GM23248 (cell line): ENCODE data around the gene SCGN. TPM values are rescaled to one million over a fixed set of nuclear protein-coding genes. Genes with fewer than 3 reads are reported as not detected.

Experiments used
- DNase-seq: peaks from one replicate; pipeline ENCODE4 v3.0.0-alpha.2; 2015
- H2AFZ ChIP-seq: fragments of 200-600 bp; sonication (generic); 2 replicates; pipeline ENCODE4 v1.6.1; 2016; ENCODE audit warnings: antibody characterized with exemption
- H3F3A ChIP-seq: fragments of 200-600 bp; sonication (generic); 2 replicates; pipeline ENCODE4 v1.6.1; 2016; ENCODE audit warnings: mild to moderate bottlenecking, antibody characterized with exemption, mixed run types; ENCODE audit not compliant: insufficient read depth
- H3K27ac ChIP-seq: fragments of 200-600 bp; sonication (generic); 2 replicates; pipeline ENCODE4 v1.5.1; 2016; ENCODE audit warnings: mild to moderate bottlenecking
- H3K27me3 ChIP-seq: fragments of 200-600 bp; sonication (generic); replicated peaks from 2 replicates; pipeline ENCODE4 v1.6.1; 2016; ENCODE audit warnings: mild to moderate bottlenecking; ENCODE audit not compliant: insufficient read depth
- H3K36me3 ChIP-seq: fragments of 200-600 bp; sonication (generic); 2 replicates; pipeline ENCODE4 v1.6.1; 2016; ENCODE audit warnings: low read depth, mild to moderate bottlenecking
- H3K4me1 ChIP-seq: fragments of 200-600 bp; sonication (generic); 2 replicates; pipeline ENCODE4 v1.6.1; 2016; ENCODE audit warnings: mild to moderate bottlenecking; ENCODE audit not compliant: insufficient read depth
- H3K4me2 ChIP-seq: fragments of 200-600 bp; sonication (generic); one replicate; pipeline ENCODE4 v1.6.1; 2016; ENCODE audit warnings: mild to moderate bottlenecking; ENCODE audit not compliant: unreplicated experiment
- H3K4me3 ChIP-seq: fragments of 200-600 bp; sonication (generic); 2 replicates; pipeline ENCODE4 v1.5.1; 2016; ENCODE audit warnings: mild to moderate bottlenecking
- H3K79me2 ChIP-seq: fragments of 200-600 bp; sonication (generic); 2 replicates; pipeline ENCODE4 v1.6.1; 2016; ENCODE audit warnings: mild to moderate bottlenecking; ENCODE audit not compliant: insufficient read depth
- H3K9ac ChIP-seq: fragments of 200-600 bp; sonication (generic); 2 replicates; pipeline ENCODE4 v1.6.1; 2016; ENCODE audit warnings: mild to moderate bottlenecking
- H3K9me2 ChIP-seq: fragments of 200-600 bp; sonication (generic); 2 replicates; pipeline ENCODE4 v1.6.1; 2016; ENCODE audit warnings: mixed run types, mild to moderate bottlenecking, moderate library complexity; ENCODE audit not compliant: insufficient read depth
- H3K9me3 ChIP-seq: fragments of 200-600 bp; sonication (generic); one replicate; pipeline ENCODE4 v1.6.1; 2017; ENCODE audit warnings: low read depth
- H4K20me1 ChIP-seq: fragments of 200-600 bp; sonication (generic); 2 replicates; pipeline ENCODE4 v1.6.0; 2016; ENCODE audit not compliant: insufficient read depth
- EZH2 ChIP-seq: fragments of 200-600 bp; sonication (generic); IDR thresholded peaks from 2 replicates; pipeline ENCODE4 v1.6.1; 2018; ENCODE audit warnings: antibody characterized with exemption, mild to moderate bottlenecking; ENCODE audit not compliant: insufficient read depth, poor library complexity, severe bottlenecking
- EZH2phosphoT487 ChIP-seq: fragments of 200-600 bp; sonication (generic); IDR thresholded peaks from 2 replicates; pipeline ENCODE4 v1.6.1; 2018; ENCODE audit warnings: antibody characterized with exemption, moderate library complexity, mild to moderate bottlenecking, low read depth; ENCODE audit not compliant: insufficient read depth
- WGBS, 2 experiments: methylation state at CpG; one replicate each; pipeline ENCODE4 v1.1.6; 2015 to 2017; ENCODE audit warnings: low lambda C conversion rate in 2 of 2, low coverage in 1 of 2; ENCODE audit errors: missing lambda C conversion rate in 2 of 2; 5-methylcytosine and 5-hydroxymethylcytosine counted together
- in situ Hi-C: fragments of 300-500 bp; cut with MboI; formaldehyde crosslinking; loops from 2 replicates; pipeline ENCODE4 v1.15.0; 2020
- polyA plus RNA-seq: library from polyadenylated mRNA; unstranded; fragments of >200 nt; fragmentation: Nextera tagmentation; extraction: Ambion mirVana; gene quantifications from 2 replicates; pipeline ENCODE4 v1.2.1, GENCODE V29; 2016
- total RNA-seq: library from RNA; depleted of rRNA; stranded (reverse); fragments of >200 nt; shearing (Covaris generic); gene quantifications from 2 replicates; pipeline ENCODE4 v1.2.3, GENCODE V29; 2014

SCGN gene
- total and polyA plus RNA-seq, 2 experiments from 2014 or later: not detected

DNA sequence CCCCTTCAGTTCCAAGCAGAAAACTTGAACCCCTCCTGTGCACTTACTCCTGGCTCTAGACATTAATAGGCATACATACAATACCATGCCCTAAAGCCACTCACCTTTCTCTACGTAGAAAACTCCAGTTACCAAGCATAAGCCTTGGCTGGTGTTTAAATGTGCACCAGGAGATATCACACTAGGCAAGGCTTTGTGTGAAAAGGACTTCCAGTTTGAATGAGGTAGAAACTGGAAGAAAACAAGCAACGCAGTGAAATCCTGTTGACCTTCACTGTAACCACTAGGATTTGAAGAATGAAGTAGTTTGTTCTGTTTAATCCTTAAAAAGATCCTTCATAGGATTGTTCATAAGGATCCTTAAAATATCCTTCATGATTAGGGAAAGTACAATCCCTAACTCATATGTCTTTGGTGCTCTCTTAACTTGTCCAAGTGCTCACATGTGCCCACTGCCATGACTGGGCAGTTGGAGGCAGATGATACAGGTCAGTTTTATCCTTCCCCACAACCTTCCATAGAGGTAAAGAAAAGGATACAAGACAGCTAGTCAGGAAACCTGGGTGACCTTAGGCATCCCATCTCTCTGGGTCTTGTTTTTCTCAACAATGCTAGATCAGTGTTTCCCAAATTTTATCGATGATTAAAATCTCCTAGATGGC lies 9.2 kb upstream of the SCGN start:
- H3K79me2 ChIP-seq: no peaks in the 10 kb centered on the region
- H3K9ac ChIP-seq: no peak overlapping the region
- no peaks in the 10 kb centered on the region for H3K9me3 ChIP-seq
- no peaks in the 10 kb centered on the region for H3K36me3 ChIP-seq
- H2AFZ ChIP-seq: no peak overlapping the region
- H3K9me2 ChIP-seq: no peaks in the 10 kb centered on the region
- in situ Hi-C loops: no loop called here
- no peak overlapping the region for H3K4me3 ChIP-seq
- no peaks in the 10 kb centered on the region for H3K4me1 ChIP-seq
- no peaks in the 10 kb centered on the region for H4K20me1 ChIP-seq
- peaks cover 9% of the 10 kb centered on the region for H3K27me3 ChIP-seq
- H3K27ac ChIP-seq: no peak overlapping the region
- no peak for DNase-seq
- 26 to 34% methylated on average over 3 of the region's 3 CpGs for whole genome bisulfite sequencing, 2 experiments
- no peak overlapping the region for H3K4me2 ChIP-seq
- H3F3A ChIP-seq: no peaks in the 10 kb centered on the region
- TF ChIP-seq EZH2phosphoT487 (no peak), EZH2 (no peak)

DNA sequence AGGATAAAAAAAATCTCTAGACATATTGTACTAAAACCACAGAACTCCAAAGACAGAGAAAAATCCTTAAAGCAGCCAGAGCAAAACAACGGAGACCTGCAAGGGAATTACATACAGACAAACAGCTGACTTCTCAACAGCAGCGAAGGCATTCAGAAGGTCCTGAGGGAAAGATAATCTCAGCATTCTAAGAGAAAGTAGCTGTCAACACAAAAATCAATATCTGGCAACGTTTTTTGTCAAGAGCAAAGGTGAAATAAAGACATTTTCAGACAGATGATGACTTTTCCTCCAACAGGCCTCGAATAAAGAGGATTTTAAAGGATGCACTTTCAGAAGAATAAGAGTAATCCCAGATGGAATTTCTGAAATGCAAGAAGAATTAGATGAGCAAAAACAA lies 6.1 kb upstream of the SCGN start:
- no peak overlapping the region for H3K4me3 ChIP-seq
- H3F3A ChIP-seq: no peaks in the 10 kb centered on the region
- no peaks in the 10 kb centered on the region for H4K20me1 ChIP-seq
- H2AFZ ChIP-seq: no peak overlapping the region
- H3K27me3 ChIP-seq: peaks cover 9% of the 10 kb centered on the region
- no peaks in the 10 kb centered on the region for H3K4me1 ChIP-seq
- no peaks in the 10 kb centered on the region for H3K79me2 ChIP-seq
- in situ Hi-C loops: no loop called here
- TF ChIP-seq EZH2 (no peak), EZH2phosphoT487 (no peak)
- H3K9me3 ChIP-seq: no peaks in the 10 kb centered on the region
- H3K9me2 ChIP-seq: no peaks in the 10 kb centered on the region
- no peaks in the 10 kb centered on the region for H3K36me3 ChIP-seq
- no peak overlapping the region for H3K9ac ChIP-seq
- no peak overlapping the region for H3K4me2 ChIP-seq
- no peak for DNase-seq
- WGBS, 2 experiments: 19 to 25% methylated on average over 4 of the region's 4 CpGs
- H3K27ac ChIP-seq: no peak overlapping the region

DNA sequence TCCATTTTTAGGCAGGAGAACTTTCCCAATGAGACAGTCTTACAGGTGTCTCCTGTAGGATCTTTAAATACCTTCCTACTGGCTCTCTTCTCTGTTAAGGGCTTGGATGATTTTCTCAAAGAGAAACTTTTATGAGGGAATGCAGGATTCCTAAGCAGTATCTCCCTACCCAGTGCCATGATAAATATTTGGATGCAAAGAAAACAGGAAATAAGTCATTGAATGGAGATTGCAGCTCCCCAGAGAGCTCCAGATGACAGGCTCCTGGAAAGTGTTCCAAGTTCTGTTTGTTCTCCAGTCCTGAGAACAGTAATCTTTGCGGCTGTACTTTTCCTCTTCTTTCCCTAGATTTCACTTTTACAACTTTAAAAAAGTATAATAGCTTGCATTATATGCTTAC lies 2.4 kb upstream of the SCGN start:
- no peak for DNase-seq
- H3F3A ChIP-seq: no peaks in the 10 kb centered on the region
- H3K79me2 ChIP-seq: no peaks in the 10 kb centered on the region
- peaks cover 16% of the 10 kb centered on the region for H3K27me3 ChIP-seq
- no peaks in the 10 kb centered on the region for H3K4me1 ChIP-seq
- H3K9me2 ChIP-seq: no peaks in the 10 kb centered on the region
- no peaks in the 10 kb centered on the region for H3K9me3 ChIP-seq
- no peak for TF ChIP-seq EZH2
- TF ChIP-seq EZH2phosphoT487: no peak
- H3K9ac ChIP-seq: no peak overlapping the region
- H3K27ac ChIP-seq: no peak overlapping the region
- no peak overlapping the region for H2AFZ ChIP-seq
- H4K20me1 ChIP-seq: no peaks in the 10 kb centered on the region
- H3K4me2 ChIP-seq: no peak overlapping the region
- H3K36me3 ChIP-seq: no peaks in the 10 kb centered on the region
- 61 to 76% methylated on average over 1 of the region's 1 CpG for WGBS, 2 experiments
- H3K4me3 ChIP-seq: no peak overlapping the region
- in situ Hi-C loops: no loop called here

DNA sequence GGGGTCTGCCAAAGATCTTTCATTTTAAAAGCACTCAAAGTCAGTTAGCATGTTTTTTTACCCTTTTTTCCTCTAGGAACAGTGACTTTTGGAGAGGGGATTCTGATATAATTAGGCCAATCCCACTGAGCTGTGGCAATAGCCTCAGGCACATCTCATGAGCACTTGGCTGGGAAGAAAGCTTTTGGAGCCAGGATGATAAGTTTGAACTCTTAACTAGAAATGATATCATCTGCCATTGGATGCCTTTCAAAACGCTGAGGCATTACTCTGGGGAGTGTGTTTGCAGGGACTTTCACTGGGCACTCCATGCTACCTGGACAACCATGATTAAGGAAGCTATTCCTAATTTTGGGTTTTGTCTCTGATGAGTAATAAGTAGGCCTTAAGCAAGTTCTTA lies 3.7 kb downstream of the SCGN start:
- Histone ChIP-seq H3K4me2 (no peak overlapping the region), H3K27me3 (peaks cover 8% of the 10 kb centered on the region; the same call in 1 of the 2 replicates), H3K9ac (no peak overlapping the region), H3K27ac (no peak overlapping the region), H3K9me3 (no peaks in the 10 kb centered on the region), H3K4me1 (no peaks in the 10 kb centered on the region), H3K36me3 (no peaks in the 10 kb centered on the region), H3K9me2 (no peaks in the 10 kb centered on the region), H3K79me2 (no peaks in the 10 kb centered on the region), H3K4me3 (no peak overlapping the region), H3F3A (no peaks in the 10 kb centered on the region), H2AFZ (no peak overlapping the region), H4K20me1 (no peaks in the 10 kb centered on the region)
- TF ChIP-seq EZH2 (no peak), EZH2phosphoT487 (no peak)
- in situ Hi-C loops: no loop called here
- DNase-seq: no peak
- WGBS, 2 experiments: 4 to 12% methylated on average over 1 of the region's 1 CpG
